K562 (cell line): ENCODE data around the gene ENHO. TPM values are rescaled to one million over a fixed set of nuclear protein-coding genes. Genes with fewer than 3 reads are reported as not detected.

Experiments used
- ATAC-seq: fragments of 200-7000 bp; cut with Tn5 transposase; 3 replicates; pipeline ENCODE4 v1.9.1; 2020; ENCODE audit warnings: moderate library complexity
- BruUV-seq: library from RNA; stranded (reverse); fragments of 400-500 nt; replicated peaks from 2 replicates; lab custom pipeline; 2021; lab: Mats Ljungman, UMichigan
- CTCF ChIA-PET: fragments of 300-600 bp; formaldehyde crosslinking; extraction: SDS; loops from one replicate; lab custom pipeline; 2021; ENCODE audit warnings: low intra/inter-chr PET ratio; lab: Yijun Ruan, JAX
- POLR2A ChIA-PET: fragments of 300-600, 350-650 bp; sonication (Branson Sonifier 250); formaldehyde crosslinking; extraction: SDS; loops from one replicate; lab custom pipeline; 2021; ENCODE audit warnings: antibody characterized with exemption, inconsistent platforms; lab: Yijun Ruan, JAX
- DNase-seq, 4 experiments: peaks; one replicate each; pipeline versions ENCODE4 v3.0.0 to v3.0.0-alpha.2; 2011 to 2018; ENCODE audit warnings: low spot score in 3 of 4, mixed read lengths in 3 of 4; ENCODE audit errors: extremely low read depth in 1 of 4
- FAIRE-seq: peaks from 2 replicates; lab custom pipeline; 2011; peaks lifted over from hg19 to GRCh38; lab: Jason Lieb, UNC
- H2AFZ ChIP-seq: 2 replicates; pipeline ENCODE4 v1.6.0; 2011; ENCODE audit warnings: low read depth, low read length, control low read depth, inconsistent platforms
- H3K27ac ChIP-seq: fragments of 200-600 bp; 3 replicates; pipeline ENCODE4 v1.8.0; 2011; ENCODE audit warnings: low read depth, mild to moderate bottlenecking, control low read depth, inconsistent platforms, low read length, moderate library complexity, mixed read lengths; ENCODE audit errors: extremely low read depth
- H3K27me3 ChIP-seq, 2 experiments: fragments of 300-600 bp in 1 of 2; 2 replicates in 1 of 2; 3 replicates in 1 of 2; pipeline versions ENCODE4 v1.6.0 to v1.8.0; 2011; ENCODE audit warnings: inconsistent platforms in 2 of 2, low read length in 2 of 2, mild to moderate bottlenecking in 1 of 2, mixed read lengths in 1 of 2, moderate library complexity in 1 of 2; ENCODE audit not compliant: control insufficient read depth in 2 of 2, insufficient read depth in 2 of 2
- H3K36me3 ChIP-seq: fragments of 300-600 bp; 3 replicates; pipeline ENCODE4 v1.8.0; 2011; ENCODE audit warnings: mild to moderate bottlenecking, low read length, inconsistent platforms; ENCODE audit not compliant: control insufficient read depth, insufficient read depth
- H3K4me1 ChIP-seq, 2 experiments: fragments of 200-600 bp in 1 of 2; replicated peaks in 1 of 2; 2 replicates in 1 of 2; 3 replicates in 1 of 2; pipeline versions ENCODE4 v1.5.1 to v1.8.0; 2011; ENCODE audit warnings: inconsistent platforms in 2 of 2, low read length in 2 of 2, mild to moderate bottlenecking in 1 of 2, mixed read lengths in 1 of 2, moderate library complexity in 1 of 2; ENCODE audit not compliant: control insufficient read depth in 2 of 2, insufficient read depth in 2 of 2
- H3K4me2 ChIP-seq: 2 replicates; pipeline ENCODE4 v1.6.1; 2011; ENCODE audit warnings: low read length, control low read depth, inconsistent platforms, mixed read lengths; ENCODE audit not compliant: insufficient read depth
- H3K4me3 ChIP-seq: fragments of 200-600 bp; sonication (generic), shearing (Covaris generic); 2 replicates; pipeline ENCODE4 v1.5.1; 2016; ENCODE audit warnings: control low read depth, inconsistent platforms
- H3K79me2 ChIP-seq: fragments of 200-600 bp; 3 replicates; pipeline ENCODE4 v1.8.0; 2011; ENCODE audit warnings: low read length, inconsistent platforms; ENCODE audit not compliant: control insufficient read depth, insufficient read depth
- H3K9ac ChIP-seq, 2 experiments: 2 replicates each; pipeline versions ENCODE4 v1.6.0 to v1.6.1; 2011; ENCODE audit warnings: low read depth in 2 of 2, low read length in 2 of 2, control low read depth in 1 of 2, inconsistent platforms in 1 of 2, mild to moderate bottlenecking in 1 of 2, mixed read lengths in 1 of 2; ENCODE audit not compliant: insufficient read depth in 1 of 2
- H3K9me1 ChIP-seq: one replicate; pipeline ENCODE4 v1.6.0; 2011; ENCODE audit warnings: inconsistent platforms, mild to moderate bottlenecking, low read length, moderate library complexity; ENCODE audit not compliant: control insufficient read depth, insufficient read depth
- H3K9me3 ChIP-seq: replicated peaks from 2 replicates; pipeline ENCODE4 v1.5.1; 2011; ENCODE audit warnings: low read depth, low read length, inconsistent platforms; ENCODE audit not compliant: control insufficient read depth, insufficient read depth
- H4K20me1 ChIP-seq: replicated peaks from 2 replicates; pipeline ENCODE4 v1.6.1; 2011; ENCODE audit warnings: low read length, inconsistent platforms, mixed read lengths; ENCODE audit not compliant: control insufficient read depth, insufficient read depth
- ID3 ChIP-seq, 2 experiments: fragments of 250-450 bp in 1 of 2; fragments of 450-650 bp in 1 of 2; sonication (Bioruptor Pico) in 1 of 2; IDR thresholded peaks; 2 replicates each; pipeline versions ENCODE4 v1.6.1 to v1.8.0; 2016 to 2021; ENCODE audit warnings: mild to moderate bottlenecking in 2 of 2, moderate library complexity in 2 of 2, missing compliant biosample characterization in 1 of 2, missing genetic modification characterization in 1 of 2
- SMAD1 ChIP-seq: fragments of 150-350 bp; IDR thresholded peaks from 2 replicates; pipeline ENCODE4 v1.6.1; 2014; ENCODE audit warnings: low read length, low read depth; ENCODE audit not compliant: partially characterized antibody
- WGBS: fragments of 100-300 bp; shearing (Covaris generic); methylation state at CpG from one replicate; pipeline ENCODE4 v1.1.6; 2016; ENCODE audit warnings: low coverage, mixed read lengths; ENCODE audit not compliant: insufficient coverage; ENCODE audit errors: missing lambda C conversion rate; 5-methylcytosine and 5-hydroxymethylcytosine counted together
- in situ Hi-C: fragments of 300-500 bp; cut with MboI; formaldehyde crosslinking; loops from 4 replicates; pipeline ENCODE4 v1.15.0; 2018; ENCODE audit warnings: inconsistent platforms, mixed read lengths
- intact Hi-C: fragments of 100-400 bp; cut with micrococcal nuclease; formaldehyde crosslinking; loops from 2 replicates; pipeline ENCODE4 v1.14.2; 2022
- polyA plus RNA-seq, 8 experiments: library from polyadenylated mRNA; depleted of rRNA in 4 of 8; stranded (reverse) in 5 of 8; unstranded in 3 of 8; fragments of >200 nt; fragmentation: Nextera tagmentation in 2 of 8; fragmentation: Illumina TruSeq in 1 of 8; extraction: Ambion mirVana in 2 of 8; extraction: Trizol in 1 of 8; gene quantifications; 2 replicates each; pipeline versions ENCODE4 v1.2.1 to v1.2.3, GENCODE V29; 2011 to 2014; ENCODE audit warnings: inconsistent platforms in 1 of 8, missing spikeins in 1 of 8
- total RNA-seq, 7 experiments: library from RNA; depleted of rRNA in 6 of 7; stranded (reverse); fragments of >200 nt in 6 of 7; fragmentation: Illumina TruSeq in 2 of 7; extraction: Trizol in 2 of 7; gene quantifications; 2 replicates each; pipeline versions ENCODE4 v1.2.1 to v1.2.3, GENCODE V29; 2011 to 2021; ENCODE audit warnings: low replicate concordance in 1 of 7

ENHO gene
- total and polyA plus RNA-seq, 9 of the 15 experiments (the other 6 are each of a cell fraction or from before 2014, with no cell fraction given) = 0.24 TPM; not detected in 8

DNA sequence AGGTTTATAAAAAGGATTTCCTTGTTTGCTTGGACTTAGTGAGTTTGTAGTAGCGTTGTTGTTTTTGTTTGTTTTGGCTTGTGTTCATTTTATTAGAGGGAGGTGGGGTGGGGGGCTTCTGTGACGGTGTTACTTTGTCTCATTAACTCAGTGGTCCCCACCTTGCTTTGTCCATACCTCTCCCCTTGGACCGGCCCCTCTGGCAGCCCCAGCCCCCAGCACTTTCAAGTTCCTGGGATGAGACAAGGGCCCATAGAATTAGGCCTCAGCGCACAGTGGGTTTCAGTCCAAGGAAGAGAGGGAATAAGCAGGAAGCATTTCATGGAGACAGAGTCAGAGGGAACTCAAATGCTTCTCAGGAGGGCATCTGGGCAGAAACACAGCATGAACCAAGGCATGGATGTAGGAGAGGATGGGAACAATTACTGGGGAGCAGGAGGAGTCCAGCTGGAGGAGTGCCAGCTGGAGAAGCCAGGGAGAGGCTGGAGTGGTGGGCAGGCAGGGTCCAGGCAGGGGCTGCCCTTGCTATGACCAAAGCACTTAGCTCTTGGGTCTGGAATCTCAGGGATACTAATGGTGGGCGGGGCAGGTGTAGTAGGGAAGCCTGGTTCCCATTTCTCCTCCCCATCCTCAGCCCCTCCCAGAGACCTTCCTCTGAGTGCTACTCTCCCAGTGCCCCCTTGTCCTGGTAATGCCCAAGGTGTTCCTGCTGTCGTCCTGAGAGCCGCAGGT lies 23.5 kb upstream of the ENHO start:
- H3K27me3 ChIP-seq = peaks cover 0 to 16% of the 10 kb centered on the region in 2 experiments; a peak in 2 of 5 replicates
- no peaks in the 10 kb centered on the region for H3K36me3 ChIP-seq
- peaks cover 9% of the 10 kb centered on the region; the same call in 1 of the 2 replicates for H4K20me1 ChIP-seq
- no peaks in the 10 kb centered on the region for H3K9me1 ChIP-seq
- CTCF ChIA-PET = interaction anchor here (0.8 to 2.3 kb wide), 3 partner anchors 45 to 109 kb away, joined by 3 to 11 read pairs (median 9); no protein-coding TSS in a partner anchor
- DNase-seq (no peak), FAIRE-seq (no peak), ATAC-seq (no peak)
- H3K4me3 ChIP-seq = no peak overlapping the region
- POLR2A ChIA-PET = interaction anchor here (0.5 kb wide), 1 partner anchor 37 kb away, joined by 3 read pairs; no protein-coding TSS in a partner anchor
- in situ Hi-C loops = no loop called here
- H3K79me2 ChIP-seq = no peaks in the 10 kb centered on the region
- no peaks in the 10 kb centered on the region for H3K4me1 ChIP-seq
- no peak overlapping the region for H2AFZ ChIP-seq
- BruUV-seq = no TSS peak
- WGBS = 15% methylated on average over 6 of the region's 7 CpGs
- TF ChIP-seq SMAD1 = no peak
- H3K9ac ChIP-seq = no peak overlapping the region
- H3K27ac ChIP-seq = no peak overlapping the region
- no peaks in the 10 kb centered on the region for H3K9me3 ChIP-seq
- intact Hi-C loops = no loop called here
- no peak overlapping the region for H3K4me2 ChIP-seq

- Histone ChIP-seq H3K4me2 (no peak overlapping the region), H3K27me3 (peaks cover 0 to 16% of the 10 kb centered on the region in 2 experiments; a peak in 2 of 5 replicates), H2AFZ (no peak overlapping the region), H3K4me3 (no peak overlapping the region), H3K9me3 (no peaks in the 10 kb centered on the region), H3K4me1 (no peaks in the 10 kb centered on the region), H4K20me1 (peaks cover 9% of the 10 kb centered on the region; the same call in 1 of the 2 replicates), H3K79me2 (no peaks in the 10 kb centered on the region), H3K36me3 (no peaks in the 10 kb centered on the region), H3K9ac (no peak overlapping the region), H3K27ac (no peak overlapping the region), H3K9me1 (no peaks in the 10 kb centered on the region)
- 0% methylated on average over 4 of the region's 6 CpGs for WGBS
- intact Hi-C loops = no loop called here
- in situ Hi-C loops = no loop called here
- no peak for TF ChIP-seq ID3 (CRISPR knock-in tag; IDR thresholded peaks at IDR 0.05)
- no peak for TF ChIP-seq ID3 (tag; IDR thresholded peaks at IDR 0.05)
- DNase-seq = no peak
- BruUV-seq = no TSS peak
- CTCF ChIA-PET = no interaction called here
- POLR2A ChIA-PET = no interaction called here
- FAIRE-seq = no peak
- no peak for ATAC-seq
These were observed 22.7 kb upstream of the ENHO start for GRCh38 chr9:34545497-34545896.
